OCI-LY1 (cell line): Measurements from ENCODE around the gene POGK.

Experiments used
- EZH2 ChIP-seq: fragments of 200-600 bp; sonication (generic), shearing (Covaris generic); IDR thresholded peaks from 2 replicates; pipeline ENCODE4 v1.8.0; 2017; ENCODE audit warnings: borderline replicate concordance, mixed run types, mild to moderate bottlenecking, antibody characterized with exemption, low read length, moderate library complexity, mixed read lengths
- TF ChIP-seq, protein P1 (sequence below): fragments of 200-600 bp; sonication (generic), shearing (Covaris generic); IDR thresholded peaks from 2 replicates; pipeline ENCODE4 v1.5.1; 2017; ENCODE audit warnings: mild to moderate bottlenecking, antibody characterized with exemption, low read length, moderate library complexity, mixed read lengths

DNA sequence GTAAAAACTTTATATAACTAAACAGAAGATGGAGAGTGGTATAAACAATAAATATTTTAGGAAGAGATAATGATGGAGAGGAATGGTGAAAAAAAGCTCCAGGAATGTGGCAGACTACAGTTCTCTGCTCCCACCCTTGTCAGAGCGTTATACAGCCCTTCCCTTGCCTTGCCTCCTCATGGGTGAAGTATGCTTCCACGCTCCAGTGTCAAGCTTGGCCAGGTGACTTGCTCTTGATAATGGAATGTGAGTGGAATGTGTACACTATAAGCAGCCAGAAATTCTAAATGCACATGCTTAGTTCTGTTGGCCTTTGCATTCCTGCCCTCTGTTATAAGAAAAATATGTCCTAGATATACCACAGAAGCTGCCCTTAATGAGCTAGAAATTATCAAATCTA, 24.7 kb upstream of the POGK start:
- TF ChIP-seq, protein P1, sequence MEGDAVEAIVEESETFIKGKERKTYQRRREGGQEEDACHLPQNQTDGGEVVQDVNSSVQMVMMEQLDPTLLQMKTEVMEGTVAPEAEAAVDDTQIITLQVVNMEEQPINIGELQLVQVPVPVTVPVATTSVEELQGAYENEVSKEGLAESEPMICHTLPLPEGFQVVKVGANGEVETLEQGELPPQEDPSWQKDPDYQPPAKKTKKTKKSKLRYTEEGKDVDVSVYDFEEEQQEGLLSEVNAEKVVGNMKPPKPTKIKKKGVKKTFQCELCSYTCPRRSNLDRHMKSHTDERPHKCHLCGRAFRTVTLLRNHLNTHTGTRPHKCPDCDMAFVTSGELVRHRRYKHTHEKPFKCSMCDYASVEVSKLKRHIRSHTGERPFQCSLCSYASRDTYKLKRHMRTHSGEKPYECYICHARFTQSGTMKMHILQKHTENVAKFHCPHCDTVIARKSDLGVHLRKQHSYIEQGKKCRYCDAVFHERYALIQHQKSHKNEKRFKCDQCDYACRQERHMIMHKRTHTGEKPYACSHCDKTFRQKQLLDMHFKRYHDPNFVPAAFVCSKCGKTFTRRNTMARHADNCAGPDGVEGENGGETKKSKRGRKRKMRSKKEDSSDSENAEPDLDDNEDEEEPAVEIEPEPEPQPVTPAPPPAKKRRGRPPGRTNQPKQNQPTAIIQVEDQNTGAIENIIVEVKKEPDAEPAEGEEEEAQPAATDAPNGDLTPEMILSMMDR = no peak
- TF ChIP-seq EZH2 = no peak
